GM12801 (cell line): ENCODE measurements around the gene CDC14A.

ENCODE experiments used
- CTCF ChIP-seq: IDR thresholded peaks from one replicate; pipeline ENCODE4 v1.5.1; 2011; ENCODE audit warnings: control low read depth; ENCODE audit not compliant: insufficient read length; ENCODE audit errors: extremely low read depth

Gene CDC14A

GRCh38 chr1:100438789-100439188 lies 86.5 kb downstream of the CDC14A start:
- TF ChIP-seq CTCF, result no peak

GRCh38 chr1:100440075-100440809 lies 87.9 kb downstream of the CDC14A start:
- no peak for TF ChIP-seq CTCF

GRCh38 chr1:100441146-100441545 lies 88.8 kb downstream of the CDC14A start:
- no peak for TF ChIP-seq CTCF

- no peak for TF ChIP-seq CTCF
Measured at GRCh38 chr1:100441651-100442050, 89.3 kb downstream of the CDC14A start.

GRCh38 chr1:100443811-100444571 lies 91.7 kb downstream of the CDC14A start:
- no peak for TF ChIP-seq CTCF

- TF ChIP-seq CTCF, result no peak
Measured at GRCh38 chr1:100445565-100445964, 93.3 kb downstream of the CDC14A start.

GRCh38 chr1:100448366-100448765 lies 96.1 kb downstream of the CDC14A start:
- TF ChIP-seq CTCF, result no peak
